Thymus (tissue), 11 donors: ENCODE data around the gene EPB41L3. TPM values are rescaled to one million over a fixed set of nuclear protein-coding genes. Genes with fewer than 3 reads are reported as not detected.
A peak's percentile ranks its signal among the peaks of the same experiment; 100 is the strongest.
"Not testable (repeated sequence)": the region's sequence is repeated elsewhere in the genome, so short reads cannot be mapped to it uniquely, and the experiment has no call there.

Source experiments
- DNase-seq, 9 donors: peaks; one replicate each; pipeline ENCODE4 v3.0.0-alpha.2; 2013; ENCODE audit warnings: low spot score in 9 of 9, low read depth in 6 of 9, missing footprints in 1 of 9
- H3K27ac ChIP-seq, 2 donors: one replicate each; pipeline ENCODE4 v1.5.1; 2013; ENCODE audit warnings: control low read depth in 1 of 2, low read depth in 1 of 2, low read length in 1 of 2, mild to moderate bottlenecking in 1 of 2, moderate library complexity in 1 of 2
- H3K27me3 ChIP-seq, 2 donors: one replicate each; pipeline ENCODE4 v1.5.1; 2013; ENCODE audit warnings: low read length in 1 of 2; ENCODE audit not compliant: control insufficient read depth in 2 of 2, insufficient read depth in 1 of 2
- H3K36me3 ChIP-seq, 2 donors: one replicate each; pipeline ENCODE4 v1.5.1; 2013; ENCODE audit warnings: low read length in 1 of 2, mild to moderate bottlenecking in 1 of 2, moderate library complexity in 1 of 2; ENCODE audit not compliant: control insufficient read depth in 2 of 2, insufficient read depth in 2 of 2
- H3K4me1 ChIP-seq, 2 donors: one replicate each; pipeline ENCODE4 v1.5.1; 2013; ENCODE audit warnings: low read length in 2 of 2; ENCODE audit not compliant: control insufficient read depth in 2 of 2, insufficient read depth in 2 of 2
- H3K4me3 ChIP-seq, 2 donors: one replicate each; pipeline ENCODE4 v1.5.1; 2013; ENCODE audit warnings: low read length in 2 of 2, control low read depth in 1 of 2, mild to moderate bottlenecking in 1 of 2
- H3K9me3 ChIP-seq, 2 donors: one replicate each; pipeline ENCODE4 v1.5.1; 2013; ENCODE audit warnings: low read length in 1 of 2, mild to moderate bottlenecking in 1 of 2; ENCODE audit not compliant: control insufficient read depth in 2 of 2, insufficient read depth in 1 of 2
- WGBS: extraction: QIAGEN DNeasy Blood & Tissue Kit; methylation state at CpG from one replicate; pipeline ENCODE4 v1.1.7; 2013; 5-methylcytosine and 5-hydroxymethylcytosine counted together
- polyA plus RNA-seq: library from polyadenylated mRNA; stranded (reverse); fragments of 200-250 nt; gene quantifications from one replicate; pipeline ENCODE4 v1.2.3, GENCODE V29; 2013
- total RNA-seq: library from RNA; stranded (reverse); fragments of 120-200 nt; gene quantifications from one replicate; pipeline ENCODE4 v1.2.4, GENCODE V29; 2013
- donor health status: healthy.

EPB41L3 gene
- total and polyA plus RNA-seq, 2 donors, result 17.8 to 31.9 TPM

DNA sequence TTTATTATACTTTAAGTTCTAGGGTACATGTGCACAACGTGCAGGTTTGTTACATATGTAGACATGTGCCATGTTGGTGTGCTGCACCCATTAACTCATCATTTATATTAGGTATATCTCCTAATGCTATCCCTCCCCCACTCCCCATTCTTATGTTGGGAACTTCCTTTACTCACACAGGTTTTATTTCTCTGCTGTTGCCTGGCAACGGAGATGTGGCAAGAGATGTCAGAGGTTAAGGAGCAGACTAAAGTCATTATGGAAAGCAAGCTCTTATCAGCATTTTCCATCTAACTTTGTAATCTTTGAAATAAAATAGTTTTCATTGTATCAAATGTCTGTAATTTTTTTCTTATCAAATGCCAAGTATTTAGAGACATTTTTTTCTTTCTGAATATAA lies 26.8 kb upstream of the EPB41L3 start:
- not testable (repeated sequence) for H3K9me3 ChIP-seq, H3K27ac ChIP-seq, H3K4me1 ChIP-seq, H3K4me3 ChIP-seq, DNase-seq, H3K36me3 ChIP-seq, H3K27me3 ChIP-seq
- WGBS, result 81% methylated on average over 2 of the region's 2 CpGs

DNA sequence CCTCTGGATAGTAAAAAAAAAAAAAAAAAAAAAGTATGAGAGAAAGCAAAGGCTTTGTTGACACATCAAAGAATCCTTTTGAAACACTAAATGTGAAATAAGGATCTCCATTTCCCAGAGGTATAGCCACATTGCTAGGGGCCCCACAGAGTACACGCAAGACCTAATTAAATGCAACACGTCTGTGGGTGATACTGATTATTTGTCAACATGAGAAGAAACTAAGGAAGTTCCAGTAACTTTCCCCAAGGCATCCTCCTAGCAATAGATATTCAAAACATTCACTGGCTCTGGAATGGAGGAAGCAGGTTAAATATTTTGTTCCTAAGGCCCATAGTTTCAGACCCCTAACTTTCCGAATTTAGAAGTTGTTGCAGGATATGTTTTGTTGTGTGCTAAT lies 24.6 kb upstream of the EPB41L3 start:
- no peaks in the 10 kb centered on the region for H3K4me1 ChIP-seq
- DNase-seq, result no peak
- H3K36me3 ChIP-seq, result no peaks in the 10 kb centered on the region
- H3K9me3 ChIP-seq, result no peaks in the 10 kb centered on the region
- 95% methylated on average over 3 of the region's 3 CpGs for WGBS
- no peak overlapping the region for H3K4me3 ChIP-seq
- no peaks in the 10 kb centered on the region for H3K27me3 ChIP-seq
- no peak overlapping the region for H3K27ac ChIP-seq

DNA sequence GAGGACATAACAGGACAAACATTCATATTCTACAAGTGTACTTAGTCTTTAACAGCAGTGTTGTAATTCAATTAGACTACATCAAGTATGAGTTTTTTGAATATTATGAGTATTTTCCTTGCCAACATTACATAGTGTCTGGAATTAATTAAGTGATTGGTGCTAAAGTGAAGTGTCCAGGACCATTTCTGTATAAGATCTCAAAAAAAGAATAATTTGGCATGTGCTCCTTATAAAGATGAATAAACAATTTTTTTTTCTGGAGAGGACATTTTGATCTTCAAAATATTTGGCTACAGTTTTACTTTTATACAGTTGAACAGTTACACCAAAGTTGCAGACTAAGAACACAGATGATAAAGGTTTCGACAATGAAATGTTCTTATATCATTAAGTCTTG lies 15.1 kb upstream of the EPB41L3 start:
- DNase-seq, result no peak

DNA sequence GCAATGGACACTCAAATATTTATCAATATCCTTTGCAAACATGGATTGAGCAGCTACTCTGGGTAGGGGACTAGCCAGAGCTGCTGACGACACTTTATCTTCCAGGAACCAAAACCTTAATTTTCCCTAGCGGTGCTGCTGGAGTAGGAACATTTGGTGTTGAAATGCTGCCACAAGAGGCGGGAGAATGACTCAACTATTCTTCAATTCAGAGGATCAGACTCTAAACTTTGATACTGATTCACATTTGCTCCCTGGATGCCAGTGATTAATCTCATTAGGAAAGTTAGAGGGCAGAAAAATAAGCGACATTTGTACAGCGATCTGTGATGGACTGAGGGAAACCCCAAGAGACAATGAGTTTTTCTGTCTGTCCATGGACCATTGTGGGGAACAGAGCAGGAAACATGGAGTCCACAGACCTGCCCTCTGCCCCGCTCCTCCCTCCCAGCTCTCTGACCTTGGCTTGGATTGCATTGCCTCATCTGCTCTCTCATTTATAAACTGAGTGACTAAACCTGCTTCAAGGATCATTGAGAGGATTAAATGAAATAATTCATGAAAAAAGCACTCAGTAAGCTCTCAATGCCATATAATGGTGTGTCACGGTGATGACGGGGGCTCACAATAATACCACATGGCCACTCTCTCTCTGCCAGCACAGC lies 12.6 kb upstream of the EPB41L3 start:
- Histone ChIP-seq H3K27me3 (no peaks in the 10 kb centered on the region), H3K27ac (no peak overlapping the region)

More for the DNA sequence above, 15.1 kb upstream of the EPB41L3 start:
- no peak overlapping the region for H3K27ac ChIP-seq
- no peak overlapping the region for H3K4me3 ChIP-seq
- no peaks in the 10 kb centered on the region for H3K36me3 ChIP-seq
- WGBS, result 94% methylated on average over 1 of the region's 1 CpG
- H3K4me1 ChIP-seq, result no peaks in the 10 kb centered on the region
- no peaks in the 10 kb centered on the region for H3K9me3 ChIP-seq
- no peaks in the 10 kb centered on the region for H3K27me3 ChIP-seq

DNA sequence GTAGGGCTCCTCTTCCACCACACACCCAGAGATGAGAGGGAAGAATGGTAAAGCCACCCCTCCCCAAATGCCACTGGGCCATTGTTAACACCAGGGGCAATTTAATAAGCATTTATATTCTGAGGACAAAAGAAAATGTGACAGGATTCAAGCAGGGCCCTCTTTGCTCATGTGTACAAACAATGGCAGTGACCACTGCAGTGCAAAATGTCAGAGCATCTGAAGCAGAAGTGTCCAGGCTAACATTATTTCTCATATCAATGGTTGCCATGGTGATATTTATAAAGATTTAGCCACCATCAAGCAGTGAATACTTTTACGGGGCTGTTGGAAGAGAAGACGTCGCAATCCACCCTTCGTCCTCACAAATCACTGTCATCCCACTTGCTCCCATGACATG lies 10.8 kb upstream of the EPB41L3 start:
- Histone ChIP-seq H3K27ac (no peak overlapping the region), H3K4me1 (no peaks in the 10 kb centered on the region), H3K36me3 (no peaks in the 10 kb centered on the region), H3K9me3 (no peaks in the 10 kb centered on the region), H3K27me3 (no peaks in the 10 kb centered on the region), H3K4me3 (no peak overlapping the region)
- WGBS, result 96% methylated on average over 4 of the region's 4 CpGs
- no peak for DNase-seq

More for the DNA sequence above, 12.6 kb upstream of the EPB41L3 start:
- no peaks in the 10 kb centered on the region for H3K4me1 ChIP-seq
- WGBS, result 95% methylated on average over 8 of the region's 8 CpGs
- no peaks in the 10 kb centered on the region for H3K36me3 ChIP-seq
- no peaks in the 10 kb centered on the region for H3K9me3 ChIP-seq
- DNase-seq, result no peak
- H3K4me3 ChIP-seq, result no peak overlapping the region

DNA sequence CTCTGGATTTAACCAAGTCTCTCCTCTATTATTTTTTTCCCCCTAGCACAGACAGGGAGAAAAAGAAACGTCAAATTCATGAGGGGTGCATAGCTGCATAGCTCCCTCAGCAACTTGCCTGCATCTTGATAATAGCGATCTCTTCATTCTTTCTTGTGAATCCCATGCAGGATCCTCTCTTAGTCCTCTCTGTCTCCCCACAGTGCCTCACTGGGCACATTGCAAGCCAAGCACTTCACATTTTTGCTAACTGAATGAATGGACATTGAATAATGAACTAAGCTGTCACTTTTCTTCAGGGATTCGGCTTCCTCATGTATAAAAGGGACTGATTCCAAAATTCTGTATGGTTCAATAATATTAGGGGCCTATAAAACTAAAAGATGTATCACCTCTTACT lies 2.9 kb upstream of the EPB41L3 start:
- no peaks in the 10 kb centered on the region for H3K9me3 ChIP-seq
- no peak for DNase-seq
- H3K36me3 ChIP-seq, result no peaks in the 10 kb centered on the region
- H3K27me3 ChIP-seq, result peaks cover 22 to 25% of the 10 kb centered on the region in 2 donors
- H3K27ac ChIP-seq, result no peak overlapping the region
- H3K4me3 ChIP-seq, result no peak overlapping the region
- H3K4me1 ChIP-seq, result no peaks in the 10 kb centered on the region
- 41% methylated on average over 3 of the region's 3 CpGs for WGBS

DNA sequence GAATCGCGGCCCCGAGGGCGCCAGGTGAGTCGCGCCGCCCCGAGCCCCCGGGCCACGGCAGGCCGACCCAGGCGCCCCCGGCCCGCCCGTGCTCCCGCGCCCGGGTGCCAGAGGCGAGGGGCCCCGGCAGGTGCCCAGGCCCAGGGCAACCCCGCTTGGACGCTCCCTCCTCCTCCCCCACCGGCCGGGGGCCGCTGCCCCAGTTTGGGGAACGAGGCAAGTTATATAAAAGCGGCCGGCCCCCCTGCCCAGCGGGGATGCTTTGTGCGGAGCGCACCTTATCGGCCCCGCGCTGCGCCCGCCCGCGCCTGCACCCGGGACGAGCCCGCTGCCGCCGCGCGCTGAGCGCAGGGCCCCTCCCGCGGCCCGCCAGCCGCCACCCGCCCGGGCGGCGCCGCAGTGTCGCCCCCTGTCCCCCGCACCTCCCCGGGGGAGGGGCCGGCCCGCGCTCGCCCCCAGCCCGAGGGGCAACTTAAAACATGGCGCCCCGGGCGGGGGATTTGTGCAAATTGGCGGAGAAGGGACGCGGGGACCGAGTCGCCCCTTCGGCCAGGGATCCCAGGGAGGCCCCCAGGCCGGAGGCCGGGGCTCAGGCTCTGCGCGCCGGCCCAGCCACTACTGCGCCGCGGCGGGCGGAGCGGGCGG lies 639 bp downstream of the EPB41L3 start:
- Histone ChIP-seq H3K9me3 (no peaks in the 10 kb centered on the region), H3K4me3 (peak overlapping the region; percentile 8 to 44), H3K27me3 (peaks cover 24 to 25% of the 10 kb centered on the region in 2 donors), H3K27ac (peak overlapping the region; percentile 43 to 67), H3K36me3 (no peaks in the 10 kb centered on the region), H3K4me1 (no peaks in the 10 kb centered on the region)
- under 1% methylated on average over 84 of the region's 84 CpGs for WGBS
- no peak for DNase-seq

DNA sequence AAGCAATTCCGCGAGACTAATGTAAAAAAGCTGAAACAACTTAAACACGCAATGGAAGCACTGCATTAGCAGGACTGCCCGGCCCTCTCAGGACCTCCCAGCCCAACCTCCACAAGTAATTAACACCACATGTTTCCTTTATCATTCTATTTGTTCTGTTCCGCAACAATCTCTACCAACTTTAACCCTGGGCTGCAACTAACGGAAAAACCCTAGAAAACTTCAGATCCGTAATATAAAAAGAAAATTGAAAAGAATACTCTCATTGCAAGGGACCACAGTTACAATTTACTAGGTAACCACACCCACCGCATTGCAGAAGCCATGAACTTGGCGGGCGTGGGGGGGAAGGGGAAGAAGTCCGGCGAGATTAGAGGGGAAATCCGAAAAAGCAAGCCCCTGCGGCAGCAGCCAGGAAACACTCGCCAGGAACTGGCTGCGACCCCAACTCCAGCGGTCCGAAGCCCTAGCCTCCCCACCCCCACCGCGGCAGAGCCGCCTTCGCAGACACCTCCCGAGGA lies 1.2 kb downstream of the EPB41L3 start:
- Histone ChIP-seq H3K36me3 (no peaks in the 10 kb centered on the region), H3K9me3 (no peaks in the 10 kb centered on the region), H3K27me3 (peaks cover 24 to 25% of the 10 kb centered on the region in 2 donors), H3K27ac (peak overlapping the region; percentile 32 to 55), H3K4me1 (no peaks in the 10 kb centered on the region), H3K4me3 (peak overlapping the region; percentile 8 to 44)
- DNase-seq, result peak in 1 of 9 donors; percentile 4
- WGBS, result 10% methylated on average over 23 of the region's 23 CpGs

DNA sequence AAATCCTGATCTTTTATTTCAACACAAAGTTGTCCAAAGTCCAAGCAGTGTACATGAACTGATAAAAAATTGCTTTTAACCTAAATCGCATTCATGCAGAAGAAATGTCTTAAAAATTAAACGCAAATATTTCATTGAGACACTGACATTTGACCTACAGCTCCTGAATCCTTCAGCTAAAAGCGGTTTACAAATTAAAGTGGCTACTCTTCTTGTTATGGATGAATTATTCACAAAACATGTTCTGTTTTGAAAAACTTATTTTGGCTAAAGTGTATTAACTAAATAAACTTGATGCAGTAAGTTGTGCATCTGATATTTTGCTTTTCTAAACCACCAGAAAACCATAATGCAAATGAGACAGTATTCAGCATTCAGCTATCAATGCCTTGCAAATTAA lies 2.2 kb downstream of the EPB41L3 start:
- Histone ChIP-seq H3K4me3 (no peak overlapping the region), H3K9me3 (no peaks in the 10 kb centered on the region), H3K4me1 (no peaks in the 10 kb centered on the region), H3K27ac (no peak overlapping the region), H3K27me3 (peaks cover 24 to 25% of the 10 kb centered on the region in 2 donors), H3K36me3 (no peaks in the 10 kb centered on the region)
- 94% methylated on average over 3 of the region's 3 CpGs for WGBS
- no peak for DNase-seq
